ENCODE measurements around the gene OTUB2.

DNA sequence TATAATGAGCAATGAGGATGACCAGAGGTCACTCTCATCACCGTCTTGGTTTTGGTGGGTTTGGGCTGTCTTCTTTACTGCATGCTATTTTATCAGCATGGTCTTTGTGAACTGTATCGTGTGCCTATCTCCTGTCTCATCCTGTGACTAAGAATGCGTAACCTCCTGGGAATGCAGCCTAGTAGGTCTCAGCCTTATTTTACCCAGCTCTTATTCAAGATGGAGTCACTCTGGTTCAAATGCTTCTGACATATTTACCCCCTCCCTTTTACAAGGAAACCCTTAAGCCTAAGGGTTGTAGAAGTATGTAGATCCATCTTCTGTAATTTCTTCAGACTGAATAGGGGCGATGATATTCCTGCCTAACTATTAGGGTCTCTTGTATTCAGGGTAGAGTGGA lies 63.3 kb downstream of the OTUB2 start:
- no peak for TF ChIP-seq CTCF (IDR thresholded peaks at IDR 0.05)
- TF ChIP-seq EZH2 (IDR thresholded peaks at IDR 0.05) = no peak
- no peak for TF ChIP-seq EZH2phosphoT487 (IDR thresholded peaks at IDR 0.05)
